ENCODE data around the gene ABLIM3.
"Not testable (repeated sequence)": the region's sequence is repeated elsewhere in the genome, so short reads cannot be mapped to it uniquely, and the experiment has no call there.

ABLIM3 gene

DNA sequence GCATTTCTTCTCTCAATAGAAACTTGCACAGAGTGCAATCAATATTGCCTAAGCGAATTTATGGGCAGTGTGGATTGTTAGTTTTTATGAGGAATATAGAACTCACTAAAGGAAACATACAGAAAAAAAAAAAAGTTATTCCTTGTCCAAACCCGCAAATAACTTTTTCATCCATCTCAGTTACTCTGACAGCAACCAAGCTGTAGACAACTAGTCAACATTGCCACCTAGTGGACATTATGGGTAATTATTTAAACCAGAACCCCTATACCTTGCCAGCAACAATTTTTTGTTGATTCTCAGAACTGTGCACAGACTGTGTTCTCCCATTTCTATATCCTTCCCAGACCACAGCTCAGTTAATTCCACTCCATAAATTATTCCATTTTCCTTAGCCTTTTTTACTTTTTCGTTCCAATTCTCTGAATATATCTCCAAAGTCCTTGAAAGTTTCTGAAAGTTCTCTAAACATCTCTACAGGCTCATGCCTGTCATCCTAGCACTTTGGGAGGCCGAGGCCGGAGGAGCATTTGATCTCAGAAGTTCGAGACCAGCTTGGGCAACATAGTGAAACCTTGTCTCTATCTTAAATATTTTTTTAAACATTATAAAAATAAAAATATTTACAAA is 127.8 kb downstream of the ABLIM3 start:
- H3K4me3 ChIP-seq (ENCODE audit: low read depth, low read length): no peak overlapping the region
- POLR2A ChIA-PET: interaction anchor here (0.6 kb wide), 1 partner anchor 160 kb away, joined by 4 read pairs; no protein-coding TSS in a partner anchor
- CTCF ChIA-PET: interaction anchor here (0.9 to 3.5 kb wide), 30 partner anchors 9 to 538 kb away, joined by 3 to 26 read pairs (median 4); partner anchors contain the start of gene ABLIM3
- TF ChIP-seq CTCF (IDR thresholded peaks at IDR 0.05; ENCODE audit: insufficient read depth, low read length, missing control alignments): peak; percentile 36
- no peak for DNase-seq (ENCODE audit: low read depth, low spot score)

GRCh38 chr5:149271195-149271715 is 130.0 kb downstream of the ABLIM3 start:
- POLR2A ChIA-PET: interaction anchor here (0.7 kb wide), 1 partner anchor 50 kb away, joined by 3 read pairs; no protein-coding TSS in a partner anchor
- H3K4me3 ChIP-seq (ENCODE audit: low read depth, low read length): peak overlapping the region; percentile 66
- no peak for TF ChIP-seq CTCF (IDR thresholded peaks at IDR 0.05; ENCODE audit: insufficient read depth, low read length, missing control alignments)
- CTCF ChIA-PET: interaction anchor here (1.0 to 3.5 kb wide), 4 partner anchors 8 to 146 kb away, joined by 3 to 26 read pairs (median 6); no protein-coding TSS in a partner anchor
- no peak for DNase-seq (ENCODE audit: low read depth, low spot score)

- peak within 1 kb of the TSS; percentile 66 for H3K4me3 ChIP-seq (ENCODE audit: low read depth, low read length)
- POLR2A ChIA-PET: no interaction called here
- DNase-seq (ENCODE audit: low read depth, low spot score): no peak
- CTCF ChIA-PET: interaction anchor here (0.8 kb wide), 1 partner anchor 130 kb away, joined by 3 read pairs; the partner anchor contains the start of gene ABLIM3
- TF ChIP-seq CTCF (IDR thresholded peaks at IDR 0.05; ENCODE audit: insufficient read depth, low read length, missing control alignments): no peak
Measured at GRCh38 chr5:149271716-149272563, 130.6 kb downstream of the ABLIM3 start, which contains the start of gene AFAP1L1. Gene AFAP1L1 (plus strand): TSS chr5:149271859. CDS start chr5:149271969, 110 bp downstream.

GRCh38 chr5:149272781-149273180 is 131.5 kb downstream of the ABLIM3 start:
- DNase-seq (ENCODE audit: low read depth, low spot score); H3K4me3 ChIP-seq (ENCODE audit: low read depth, low read length); POLR2A ChIA-PET: not testable (repeated sequence)
- CTCF ChIA-PET: interaction anchor here (0.8 kb wide), 1 partner anchor 131 kb away, joined by 3 read pairs; the partner anchor contains the start of gene ABLIM3

DNA sequence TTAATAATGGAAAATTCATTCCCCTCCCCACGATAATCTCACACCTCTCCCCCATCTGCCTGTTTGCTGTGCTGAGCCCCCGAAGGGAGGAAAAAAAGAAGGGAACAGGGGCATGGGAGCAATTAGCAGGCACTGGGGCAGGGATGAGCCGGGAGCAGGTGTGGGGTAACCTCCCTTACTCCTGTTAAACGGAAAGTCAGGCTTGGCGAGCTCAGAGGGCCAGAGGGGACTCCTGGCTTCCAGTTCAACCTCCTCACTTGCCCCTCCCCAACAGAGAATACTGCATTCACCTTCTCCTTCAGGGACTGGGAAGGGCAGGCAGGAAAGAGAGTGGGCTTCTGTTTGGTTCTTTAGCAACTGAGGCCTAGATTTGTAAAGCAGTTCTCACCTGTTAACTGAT is 131.9 kb downstream of the ABLIM3 start:
- H3K4me3 ChIP-seq (ENCODE audit: low read depth, low read length): no peak overlapping the region
- ChIA-PET POLR2A (no interaction called here), CTCF (no interaction called here)
- TF ChIP-seq CTCF (IDR thresholded peaks at IDR 0.05; ENCODE audit: insufficient read depth, low read length, missing control alignments): no peak
- no peak for DNase-seq (ENCODE audit: low read depth, low spot score)

DNA sequence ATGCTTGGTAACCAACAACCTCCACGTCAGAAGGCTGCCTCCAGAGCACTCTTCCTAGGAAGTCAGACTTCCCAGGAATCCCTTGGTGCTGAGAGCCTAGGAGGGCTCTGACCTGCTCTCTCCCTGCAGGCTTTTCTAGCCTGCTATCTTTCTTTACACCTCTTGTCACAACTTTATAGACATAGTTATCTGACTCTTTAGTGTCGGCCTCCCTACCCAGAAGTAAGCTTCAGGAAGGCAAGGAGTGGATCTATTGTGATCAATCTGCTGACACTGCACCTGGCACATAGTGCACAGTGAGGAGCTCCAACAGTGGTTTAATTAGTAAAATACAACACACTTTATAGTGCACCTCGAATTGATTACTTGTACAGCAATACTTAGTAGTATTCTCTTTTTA is 132.7 kb downstream of the ABLIM3 start:
- H3K4me3 ChIP-seq (ENCODE audit: low read depth, low read length): no peak overlapping the region
- POLR2A ChIA-PET: no interaction called here
- CTCF ChIA-PET: interaction anchor here (0.6 to 4.6 kb wide), 3 partner anchors 8 to 14 kb away, joined by 3 to 25 read pairs (median 4); no protein-coding TSS in a partner anchor
- no peak for DNase-seq (ENCODE audit: low read depth, low spot score)
- no peak for TF ChIP-seq CTCF (IDR thresholded peaks at IDR 0.05; ENCODE audit: insufficient read depth, low read length, missing control alignments)

Measured in AG04449 (cell line).